Prostate gland (tissue), 2 donors: ENCODE results near the gene ZC3H10. TPM values are rescaled to one million over a fixed set of nuclear protein-coding genes. Genes with fewer than 3 reads are reported as not detected.
A peak's percentile ranks its signal among the peaks of the same experiment; 100 is the strongest.

Experiments used
- DNase-seq: peaks from one replicate; pipeline ENCODE4 v3.0.0-alpha.2; 2019; ENCODE audit warnings: low spot score
- H3K27ac ChIP-seq, 2 donors: fragments of 200-600 bp; sonication (generic); 2 replicates each; pipeline ENCODE4 v1.5.1; 2017 to 2019
- H3K27me3 ChIP-seq: fragments of 200-600 bp; sonication (generic); replicated peaks from 2 replicates; pipeline ENCODE4 v1.5.1; 2019; ENCODE audit not compliant: insufficient read depth
- H3K36me3 ChIP-seq, 2 donors: fragments of 200-600 bp; sonication (generic); 1 replicate in 1 of 2; 2 replicates in 1 of 2; pipeline versions ENCODE4 v1.5.1 to v1.8.1; 2017 to 2019
- H3K4me1 ChIP-seq: fragments of 200-600 bp; sonication (generic); replicated peaks from 2 replicates; pipeline ENCODE4 v1.5.1; 2019
- H3K4me3 ChIP-seq, 2 donors: fragments of 200-600 bp; sonication (generic); 2 replicates each; pipeline ENCODE4 v1.5.1; 2017 to 2019
- H3K9me3 ChIP-seq: fragments of 200-600 bp; sonication (generic); 2 replicates; pipeline ENCODE4 v1.5.1; 2017
- CTCF ChIP-seq, 4 experiments: fragments of 200-600 bp in 2 of 4; fragments of 450-650 bp in 2 of 4; sonication (generic) in 2 of 4; IDR thresholded peaks; 1 replicate in 3 of 4; 2 replicates in 1 of 4; pipeline ENCODE4 v1.5.1; 2016 to 2019; ENCODE audit warnings: antibody characterized with exemption in 4 of 4, mild to moderate bottlenecking in 2 of 4, moderate library complexity in 2 of 4
- POLR2A ChIP-seq: fragments of 450-650 bp; IDR thresholded peaks from one replicate; pipeline ENCODE4 v1.6.1; 2016; ENCODE audit warnings: antibody characterized with exemption, mild to moderate bottlenecking
- POLR2AphosphoS5 ChIP-seq: sonication (generic); formaldehyde crosslinking; IDR thresholded peaks from one replicate; pipeline ENCODE4 v1.6.1; 2017; ENCODE audit warnings: antibody characterized with exemption
- WGBS: methylation state at CpG from one replicate; pipeline ENCODE4 v1.1.5; 2018; 5-methylcytosine and 5-hydroxymethylcytosine counted together
- intact Hi-C: fragments of 100-400 bp; cut with DNase I; formaldehyde crosslinking; loops from one replicate; pipeline ENCODE4 v1.14.2; 2022
- total RNA-seq, 2 donors: library from RNA; depleted of rRNA; stranded (reverse); fragments of >200 nt; gene quantifications; one replicate each; pipeline ENCODE4 v1.1.0, GENCODE V29; 2016

Gene ZC3H10
- total RNA-seq, 2 donors from 2014 or later: 4.6 to 9.1 TPM

GRCh38 chr12:56086096-56086495 lies 32.0 kb upstream of the ZC3H10 start:
- Histone ChIP-seq H3K36me3 (no peaks in the 10 kb centered on the region), H3K27ac (peak overlapping the region; percentile 79 to 88)
- peak; percentile 88 for DNase-seq

GRCh38 chr12:56086608-56087007 lies 31.5 kb upstream of the ZC3H10 start:
- intact Hi-C loops: no loop called here

More at GRCh38 chr12:56086096-56086495, 32.0 kb upstream of the ZC3H10 start:
- Histone ChIP-seq H3K4me3 (no peak overlapping the region), H3K9me3 (no peaks in the 10 kb centered on the region), H3K27me3 (no peaks in the 10 kb centered on the region), H3K4me1 (no peaks in the 10 kb centered on the region)
- intact Hi-C loops: no loop called here
- WGBS: 59% methylated on average over 3 of the region's 3 CpGs
- TF ChIP-seq POLR2A (no peak), POLR2AphosphoS5 (peak; percentile 97)

GRCh38 chr12:56087220-56087619 lies 30.8 kb upstream of the ZC3H10 start:
- TF ChIP-seq CTCF (IDR thresholded peaks at IDR 0.05) (no peak), POLR2A (no peak), POLR2AphosphoS5 (peak; percentile 57)
- peak overlapping the region; percentile 79 to 88 for H3K27ac ChIP-seq
- intact Hi-C loops: no loop called here
- H3K27me3 ChIP-seq: no peaks in the 10 kb centered on the region
- peak; percentile 78 for DNase-seq
- no peaks in the 10 kb centered on the region for H3K36me3 ChIP-seq
- no peaks in the 10 kb centered on the region for H3K9me3 ChIP-seq
- no peaks in the 10 kb centered on the region for H3K4me1 ChIP-seq
- 78% methylated on average over 6 of the region's 6 CpGs for WGBS
- H3K4me3 ChIP-seq: no peak overlapping the region

More at GRCh38 chr12:56086608-56087007, 31.5 kb upstream of the ZC3H10 start:
- TF ChIP-seq CTCF (IDR thresholded peaks at IDR 0.05): no peak
- no peak for TF ChIP-seq POLR2AphosphoS5
- TF ChIP-seq POLR2A: no peak
- H3K36me3 ChIP-seq: no peaks in the 10 kb centered on the region
- no peak overlapping the region for H3K4me3 ChIP-seq
- no peaks in the 10 kb centered on the region for H3K4me1 ChIP-seq
- no peaks in the 10 kb centered on the region for H3K27me3 ChIP-seq
- WGBS: 94% methylated on average over 6 of the region's 6 CpGs
- no peak for DNase-seq
- H3K27ac ChIP-seq: peak overlapping the region; percentile 79 to 88
- H3K9me3 ChIP-seq: no peaks in the 10 kb centered on the region

GRCh38 chr12:56097738-56098137 lies 20.3 kb upstream of the ZC3H10 start:
- no peak for DNase-seq
- H3K4me3 ChIP-seq: no peak overlapping the region
- no peaks in the 10 kb centered on the region for H3K9me3 ChIP-seq
- intact Hi-C loops: no loop called here
- H3K27me3 ChIP-seq: no peaks in the 10 kb centered on the region
- WGBS: 92% methylated on average over 6 of the region's 6 CpGs
- H3K4me1 ChIP-seq: no peaks in the 10 kb centered on the region
- TF ChIP-seq POLR2A (no peak), CTCF (IDR thresholded peaks at IDR 0.05) (no peak), POLR2AphosphoS5 (no peak)
- no peak overlapping the region for H3K27ac ChIP-seq
- peaks cover 0 to 4% of the 10 kb centered on the region in 2 donors for H3K36me3 ChIP-seq

GRCh38 chr12:56098592-56098991 lies 19.5 kb upstream of the ZC3H10 start:
- Histone ChIP-seq H3K27ac (no peak overlapping the region), H3K4me1 (no peaks in the 10 kb centered on the region), H3K9me3 (no peaks in the 10 kb centered on the region), H3K27me3 (no peaks in the 10 kb centered on the region), H3K36me3 (no peaks in the 10 kb centered on the region), H3K4me3 (no peak overlapping the region)
- intact Hi-C loops: no loop called here
- WGBS: 86% methylated on average over 3 of the region's 3 CpGs
- TF ChIP-seq POLR2A (no peak), POLR2AphosphoS5 (no peak), CTCF (IDR thresholded peaks at IDR 0.05) (no peak)
- no peak for DNase-seq
